Stimulated activated CD8-positive, alpha-beta memory T cell treated with anti-CD3 and anti-CD28 coated beads, Interleukin-7, amount 100 ng/mL, for 24 hours (primary cell): ENCODE data around the gene RSRP1.
"Not testable (repeated sequence)": the region's sequence is repeated elsewhere in the genome, so short reads cannot be mapped to it uniquely, and the experiment has no call there.

Experiments used
- DNase-seq: peaks from one replicate; pipeline ENCODE4 v3.0.0-alpha.2; 2020; ENCODE audit warnings: low read depth

The RSRP1 gene

GRCh38 chr1:25256578-25256965 lies 9.3 kb upstream of the RSRP1 start:
- DNase-seq = no peak

- no peak for DNase-seq
Measured at GRCh38 chr1:25255706-25256577, 8.7 kb upstream of the RSRP1 start.

GRCh38 chr1:25253911-25254310 lies 6.7 kb upstream of the RSRP1 start:
- no peak for DNase-seq

- no peak for DNase-seq
Measured at GRCh38 chr1:25247829-25248754, 838 bp upstream of the RSRP1 start.

- DNase-seq = no peak
Measured at GRCh38 chr1:25246600-25247023, 642 bp downstream of the RSRP1 start.

GRCh38 chr1:25245809-25246599 lies 1.2 kb downstream of the RSRP1 start:
- DNase-seq = no peak

- DNase-seq = no peak
Measured at GRCh38 chr1:25245393-25245792, 1.9 kb downstream of the RSRP1 start.

- DNase-seq = no peak
Measured at GRCh38 chr1:25243907-25244306, 3.3 kb downstream of the RSRP1 start.

- peak; percentile 84 for DNase-seq
Measured at GRCh38 chr1:25239681-25240541, 7.3 kb downstream of the RSRP1 start.

GRCh38 chr1:25238046-25238445 lies 9.2 kb downstream of the RSRP1 start:
- no peak for DNase-seq

- DNase-seq = not testable (repeated sequence)
Measured at GRCh38 chr1:25236261-25236660, 11.0 kb downstream of the RSRP1 start.

GRCh38 chr1:25235411-25235810 lies 11.8 kb downstream of the RSRP1 start:
- DNase-seq = not testable (repeated sequence)

- no peak for DNase-seq
Measured at GRCh38 chr1:25232866-25233784, 14.1 kb downstream of the RSRP1 start.

- DNase-seq = peak; percentile 85
Measured at GRCh38 chr1:25232027-25232865, 15.0 kb downstream of the RSRP1 start, which contains the start of gene SYF2. SYF2 (minus strand) TSS chr1:25232502; CDS start chr1:25232467, 35 bp downstream.

- DNase-seq = no peak
Measured at GRCh38 chr1:25223471-25223870, 23.8 kb downstream of the RSRP1 start.

GRCh38 chr1:25222606-25223005 lies 24.6 kb downstream of the RSRP1 start:
- no peak for DNase-seq

GRCh38 chr1:25220666-25221065 lies 26.6 kb downstream of the RSRP1 start:
- no peak for DNase-seq

GRCh38 chr1:25219661-25220251 lies 27.5 kb downstream of the RSRP1 start:
- DNase-seq = no peak
